Spinal cord (tissue), 10 donors: ENCODE results near the gene MS4A3. TPM values are rescaled to one million over a fixed set of nuclear protein-coding genes. Genes with fewer than 3 reads are reported as not detected.
"Not testable (repeated sequence)": the region's sequence is repeated elsewhere in the genome, so short reads cannot be mapped to it uniquely, and the experiment has no call there.

ENCODE experiments used
- DNase-seq, 6 donors: peaks; one replicate each; pipeline versions ENCODE4 v3.0.0 to v3.0.0-alpha.2; 2013 to 2015; ENCODE audit warnings: low spot score in 6 of 6, low read depth in 4 of 6
- H3K27ac ChIP-seq: one replicate; pipeline ENCODE4 v1.5.1; 2013; ENCODE audit warnings: low read depth, low read length, control low read depth
- H3K27me3 ChIP-seq: one replicate; pipeline ENCODE4 v1.6.1; 2013; ENCODE audit warnings: low read length; ENCODE audit not compliant: control insufficient read depth, insufficient read depth
- H3K36me3 ChIP-seq: one replicate; pipeline ENCODE4 v1.6.1; 2013; ENCODE audit warnings: low read length; ENCODE audit not compliant: control insufficient read depth, insufficient read depth
- H3K4me1 ChIP-seq: one replicate; pipeline ENCODE4 v1.6.1; 2013; ENCODE audit warnings: low read length; ENCODE audit not compliant: control insufficient read depth, insufficient read depth
- H3K4me3 ChIP-seq: one replicate; pipeline ENCODE4 v1.5.1; 2013; ENCODE audit warnings: low read depth, low read length, control low read depth
- H3K9me3 ChIP-seq: one replicate; pipeline ENCODE4 v1.6.1; 2013; ENCODE audit warnings: low read length; ENCODE audit not compliant: control insufficient read depth, insufficient read depth
- WGBS: methylation state at CpG from one replicate; pipeline ENCODE4 v1.1.5; 2013; ENCODE audit warnings: missing lambda C conversion rate; ENCODE audit not compliant: insufficient coverage; 5-methylcytosine and 5-hydroxymethylcytosine counted together
- long read RNA-seq, 4 donors: transcript quantifications; one replicate each; lab custom pipeline, GENCODE V29; 2026
- polyA plus RNA-seq, 2 donors: library from polyadenylated mRNA; unstranded; fragments of 120-200 nt; gene quantifications; one replicate each; pipeline ENCODE4 v1.2.1, GENCODE V29; 2013; ENCODE audit not compliant: insufficient read length in 2 of 2
- total RNA-seq, 2 donors: library from RNA; depleted of rRNA in 1 of 2; stranded (reverse); fragments of 120-200 nt in 1 of 2; fragments of >200 nt in 1 of 2; gene quantifications; one replicate each; pipeline versions ENCODE4 v1.2.3 to v1.2.4, GENCODE V29; 2013 to 2014
- donor health status: healthy.

The MS4A3 gene
- 10 to 100 TPM in 1 of 2 donors, under 1 TPM in 1; 0.72 to 29.5 TPM for total RNA-seq
- polyA plus RNA-seq, result under 1 TPM in 1 of 2 donors, not detected in 1; 0.93 TPM
- long read RNA-seq, donor 1, result 0 reads
- long read RNA-seq, donor 2, result 0 reads
- long read RNA-seq, donor 3, result 0 reads
- long read RNA-seq, donor 4, result 0 reads

- Histone ChIP-seq H3K4me3 (no peak within 1 kb of the TSS), H3K4me1 (no peaks in the 10 kb centered on the region), H3K9me3 (no peaks in the 10 kb centered on the region), H3K27me3 (no peaks in the 10 kb centered on the region), H3K27ac (no peak within 1 kb of the TSS), H3K36me3 (no peaks in the 10 kb centered on the region)
- no CpG with 5 or more reads among the region's 8 CpGs for WGBS
- DNase-seq, result no peak
These were observed at the start of gene MS4A3 for GRCh38 chr11:60056349-60056969. TSS of gene MS4A3 (plus strand) at chr11:60056665. CDS start at chr11:60061161, 4,496 bp downstream.

DNA sequence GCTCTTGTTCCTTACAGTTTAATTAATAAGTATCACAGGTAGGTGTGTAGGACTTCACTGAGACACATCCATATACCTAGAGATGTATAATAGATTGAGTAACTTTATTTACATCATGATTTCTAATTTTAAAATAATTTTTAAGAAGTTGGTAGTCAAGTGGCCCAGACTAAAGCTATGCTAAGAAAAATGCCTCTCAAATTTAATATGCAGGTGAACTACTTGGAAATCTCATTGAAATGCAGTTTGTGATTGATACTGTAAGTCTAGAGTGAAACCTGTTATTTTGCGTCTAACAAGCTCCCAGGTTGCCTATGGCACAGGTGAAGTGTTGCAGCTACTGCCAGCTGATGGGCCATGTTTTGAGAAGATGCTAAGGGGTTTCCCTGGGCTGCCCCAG is 39.6 kb upstream of the MS4A3 start, which contains the start of gene OOSP4B:
TSS of gene OOSP4B (plus strand) at position 301 of the 400 bp plus-strand sequence.
- Histone ChIP-seq H3K4me1 (no peaks in the 10 kb centered on the region), H3K9me3 (no peaks in the 10 kb centered on the region), H3K4me3 (no peak within 1 kb of the TSS), H3K27ac (no peak within 1 kb of the TSS), H3K36me3 (no peaks in the 10 kb centered on the region), H3K27me3 (no peaks in the 10 kb centered on the region)
- DNase-seq, result no peak
- WGBS, result 93% methylated on average over 1 of the region's 1 CpG

DNA sequence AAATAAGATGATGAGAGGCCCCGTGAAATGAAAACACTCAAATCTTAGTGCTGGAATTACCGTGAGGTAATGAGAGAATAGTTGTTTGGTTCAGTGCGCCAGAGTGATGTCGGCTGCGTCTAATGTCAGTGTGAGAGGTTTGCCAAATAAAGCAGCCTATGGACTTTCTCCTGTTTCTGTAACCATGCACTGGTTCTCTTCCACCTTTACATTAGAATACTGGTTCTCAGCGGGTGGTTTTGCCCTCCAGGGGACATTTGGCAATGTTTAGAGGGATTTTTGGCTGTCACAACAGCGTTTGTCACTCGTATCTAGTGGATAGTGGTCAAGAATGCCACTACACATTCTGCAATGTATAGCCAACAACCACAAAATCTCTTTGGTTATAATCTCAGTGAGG is 38.4 kb upstream of the MS4A3 start:
- no peaks in the 10 kb centered on the region for H3K36me3 ChIP-seq
- no peak for DNase-seq
- H3K9me3 ChIP-seq, result no peaks in the 10 kb centered on the region
- no peak overlapping the region for H3K4me3 ChIP-seq
- no peak overlapping the region for H3K27ac ChIP-seq
- H3K4me1 ChIP-seq, result no peaks in the 10 kb centered on the region
- WGBS, result 39% methylated on average over 2 of the region's 8 CpGs
- H3K27me3 ChIP-seq, result no peaks in the 10 kb centered on the region

- WGBS, result 96% methylated on average over 27 of the region's 27 CpGs
- H3K4me3 ChIP-seq, DNase-seq, H3K27ac ChIP-seq, H3K27me3 ChIP-seq, H3K4me1 ChIP-seq, H3K36me3 ChIP-seq, H3K9me3 ChIP-seq: not testable (repeated sequence)
These were observed 36.1 kb upstream of the MS4A3 start for GRCh38 chr11:60020376-60020775.

DNA sequence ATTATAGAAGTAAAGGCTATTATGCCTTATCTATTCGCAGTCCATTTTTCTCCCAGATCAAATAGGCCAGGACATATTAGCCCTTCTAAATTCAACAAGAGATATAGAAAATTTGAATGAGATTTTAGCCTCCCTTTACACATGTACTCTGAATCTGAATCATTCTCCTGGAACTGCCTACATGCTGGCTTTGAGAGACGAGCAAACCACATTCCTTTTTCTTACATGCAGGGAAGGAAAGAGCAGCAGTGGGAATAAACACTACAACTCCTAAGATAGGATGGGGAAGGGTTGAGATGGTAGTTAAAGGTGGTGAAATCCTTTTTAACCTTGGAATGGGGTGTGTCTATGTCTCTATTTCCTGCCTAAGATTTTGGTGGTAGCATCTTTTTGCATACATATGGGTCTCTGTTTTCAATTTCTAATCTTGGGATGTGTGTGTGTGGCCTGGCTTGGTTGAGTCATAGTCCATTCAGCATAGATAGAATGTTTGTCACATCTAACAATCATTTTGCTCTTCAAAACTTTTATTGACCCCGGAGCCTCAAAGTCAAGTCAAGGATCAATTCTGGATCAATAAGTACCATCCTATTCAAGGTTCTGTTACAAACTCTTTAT is 27.3 kb upstream of the MS4A3 start:
- Histone ChIP-seq H3K9me3 (no peaks in the 10 kb centered on the region), H3K4me3 (no peak overlapping the region), H3K4me1 (no peaks in the 10 kb centered on the region), H3K36me3 (no peaks in the 10 kb centered on the region), H3K27me3 (no peaks in the 10 kb centered on the region), H3K27ac (no peak overlapping the region)
- DNase-seq, result no peak
- WGBS, result 83% methylated on average over 1 of the region's 3 CpGs

DNA sequence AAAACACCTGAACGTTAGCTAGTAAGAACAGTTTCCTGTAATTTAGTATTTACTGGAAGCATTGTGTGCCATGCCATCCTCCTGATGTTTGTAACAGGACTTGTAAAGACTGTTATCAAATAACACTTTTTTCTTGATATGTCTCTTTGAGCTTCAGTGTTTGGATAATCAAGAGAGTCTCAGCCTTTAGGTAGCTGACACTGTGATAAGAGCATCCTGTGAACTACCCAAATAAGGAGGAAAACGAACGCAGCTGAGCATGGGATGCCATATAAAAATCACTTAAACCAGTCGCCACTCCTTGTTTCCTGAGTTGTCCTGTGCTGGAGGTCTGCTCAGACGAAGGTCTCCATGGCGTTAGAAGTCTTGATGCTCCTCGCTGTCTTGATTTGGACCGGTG is 16.4 kb upstream of the MS4A3 start, which contains the start of gene OOSP2:
TSS of gene OOSP2 (plus strand) at position 301 of the 400 bp plus-strand sequence. CDS start at position 352, 51 bp downstream.
- Histone ChIP-seq H3K9me3 (no peaks in the 10 kb centered on the region), H3K27me3 (no peaks in the 10 kb centered on the region), H3K4me3 (no peak within 1 kb of the TSS), H3K36me3 (no peaks in the 10 kb centered on the region), H3K27ac (no peak within 1 kb of the TSS), H3K4me1 (no peaks in the 10 kb centered on the region)
- 92% methylated on average over 6 of the region's 8 CpGs for WGBS
- no peak for DNase-seq

GRCh38 chr11:60050422-60050821 is 6.0 kb upstream of the MS4A3 start:
- not testable (repeated sequence) for DNase-seq, H3K27me3 ChIP-seq

DNA sequence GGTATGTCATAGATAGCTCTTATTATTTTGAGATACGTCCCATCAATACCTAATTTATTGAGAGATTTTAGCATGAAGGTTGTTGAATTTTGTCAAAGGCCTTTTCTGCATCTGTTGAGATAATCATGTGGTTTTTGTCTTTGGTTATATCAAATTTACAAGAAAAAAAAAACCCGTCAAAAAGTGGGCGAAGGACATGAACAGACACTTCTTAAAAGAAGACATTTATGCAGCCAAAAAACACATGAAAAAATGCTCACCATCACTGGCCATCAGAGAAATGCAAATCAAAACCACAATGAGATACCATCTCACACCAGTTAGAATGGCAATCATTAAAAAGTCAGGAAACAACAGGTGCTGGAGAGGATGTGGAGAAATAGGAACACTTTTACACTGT is 5.6 kb upstream of the MS4A3 start:
- not testable (repeated sequence) for H3K27me3 ChIP-seq, H3K4me3 ChIP-seq, H3K9me3 ChIP-seq, H3K4me1 ChIP-seq, H3K36me3 ChIP-seq, DNase-seq, H3K27ac ChIP-seq
- WGBS, result no CpG with 5 or more reads among the region's 3 CpGs

More at GRCh38 chr11:60050422-60050821, 6.0 kb upstream of the MS4A3 start:
- not testable (repeated sequence) for H3K9me3 ChIP-seq, H3K4me1 ChIP-seq, H3K27ac ChIP-seq, H3K36me3 ChIP-seq, H3K4me3 ChIP-seq

DNA sequence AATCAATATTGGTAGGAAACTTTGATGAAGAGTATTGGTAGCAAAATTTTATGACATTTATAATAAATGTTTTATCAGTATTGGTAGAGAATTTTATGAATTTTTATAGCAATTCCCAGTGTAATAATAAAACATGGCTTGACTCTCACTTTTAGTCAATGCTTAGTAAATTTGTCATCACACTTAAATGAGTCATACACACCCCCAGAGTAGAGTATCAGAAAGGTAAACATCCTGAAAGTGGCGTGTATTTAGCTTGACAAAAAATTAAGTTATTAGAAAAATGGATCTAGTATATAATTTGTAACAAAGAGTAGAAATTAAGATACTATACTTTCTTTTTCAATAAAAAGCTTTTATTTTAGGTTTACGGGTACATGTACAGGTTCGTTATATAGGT is 2.6 kb downstream of the MS4A3 start:
- no peak for DNase-seq
- Histone ChIP-seq H3K27me3 (no peaks in the 10 kb centered on the region), H3K4me1 (no peaks in the 10 kb centered on the region), H3K9me3 (no peaks in the 10 kb centered on the region), H3K36me3 (no peaks in the 10 kb centered on the region), H3K27ac (no peak overlapping the region), H3K4me3 (no peak overlapping the region)
- no CpG with 5 or more reads among the region's 3 CpGs for WGBS
